Astrocyte of the spinal cord (primary cell): ENCODE results near the gene SLC23A1.
A peak's percentile ranks its signal among the peaks of the same experiment; 100 is the strongest.

Experiments
- DNase-seq: peaks from one replicate; pipeline ENCODE4 v3.0.0; 2011; ENCODE audit warnings: low read depth, low spot score
- H3K4me3 ChIP-seq: 2 replicates; pipeline ENCODE4 v1.5.1; 2011; ENCODE audit warnings: low read depth, mild to moderate bottlenecking, low read length, moderate library complexity
- in situ Hi-C: cut with HindIII; loops from 2 replicates; pipeline ENCODE4 v1.10.0; 2017; ENCODE audit warnings: low sequenced_read_pairs
- TF ChIP-seq, protein P1 (sequence below): IDR thresholded peaks from 2 replicates; pipeline ENCODE4 v1.5.1; 2012; ENCODE audit warnings: low read depth, mild to moderate bottlenecking, low read length, inconsistent platforms

Gene SLC23A1

DNA sequence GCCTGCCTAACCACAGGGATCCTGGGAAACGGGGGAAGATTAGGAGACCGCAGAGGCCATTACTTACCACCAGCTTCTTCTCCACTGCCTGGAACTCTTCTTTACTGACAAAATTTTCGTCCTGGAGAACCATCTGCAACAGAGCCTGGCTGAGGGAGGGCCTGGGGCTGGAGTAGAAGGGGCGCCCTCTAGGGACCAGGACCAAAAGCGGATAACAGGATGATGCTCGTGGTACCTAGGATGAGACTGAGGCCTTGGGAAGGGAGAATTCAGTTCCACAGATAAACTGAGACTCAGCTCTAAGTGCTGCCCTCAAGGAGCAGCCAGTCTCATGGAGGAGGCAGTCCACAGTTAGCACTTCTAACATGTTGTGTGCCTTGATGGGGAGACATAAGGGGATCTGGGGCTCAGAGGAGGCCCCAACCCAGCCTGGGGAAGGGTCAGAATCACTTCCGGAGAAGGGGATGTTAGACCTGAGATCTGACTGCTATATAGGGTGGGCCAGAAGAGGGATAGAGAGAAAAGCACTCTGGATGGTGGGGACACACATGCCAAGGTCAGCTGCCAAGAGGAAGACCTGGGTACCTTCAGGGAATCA, 19.6 kb upstream of the SLC23A1 start:
- TF ChIP-seq, protein P1, sequence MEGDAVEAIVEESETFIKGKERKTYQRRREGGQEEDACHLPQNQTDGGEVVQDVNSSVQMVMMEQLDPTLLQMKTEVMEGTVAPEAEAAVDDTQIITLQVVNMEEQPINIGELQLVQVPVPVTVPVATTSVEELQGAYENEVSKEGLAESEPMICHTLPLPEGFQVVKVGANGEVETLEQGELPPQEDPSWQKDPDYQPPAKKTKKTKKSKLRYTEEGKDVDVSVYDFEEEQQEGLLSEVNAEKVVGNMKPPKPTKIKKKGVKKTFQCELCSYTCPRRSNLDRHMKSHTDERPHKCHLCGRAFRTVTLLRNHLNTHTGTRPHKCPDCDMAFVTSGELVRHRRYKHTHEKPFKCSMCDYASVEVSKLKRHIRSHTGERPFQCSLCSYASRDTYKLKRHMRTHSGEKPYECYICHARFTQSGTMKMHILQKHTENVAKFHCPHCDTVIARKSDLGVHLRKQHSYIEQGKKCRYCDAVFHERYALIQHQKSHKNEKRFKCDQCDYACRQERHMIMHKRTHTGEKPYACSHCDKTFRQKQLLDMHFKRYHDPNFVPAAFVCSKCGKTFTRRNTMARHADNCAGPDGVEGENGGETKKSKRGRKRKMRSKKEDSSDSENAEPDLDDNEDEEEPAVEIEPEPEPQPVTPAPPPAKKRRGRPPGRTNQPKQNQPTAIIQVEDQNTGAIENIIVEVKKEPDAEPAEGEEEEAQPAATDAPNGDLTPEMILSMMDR: peak; percentile 52
- no peak for DNase-seq
- in situ Hi-C loops: loop anchor here (25.0 kb wide), 1 partner anchor 110 kb away; no protein-coding TSS in a partner anchor
- H3K4me3 ChIP-seq: no peak overlapping the region

- in situ Hi-C loops: loop anchor here (25.0 kb wide), 1 partner anchor 111 kb away; no protein-coding TSS in a partner anchor
- TF ChIP-seq, protein P1: no peak
- DNase-seq: no peak
- H3K4me3 ChIP-seq: no peak overlapping the region
Observed at GRCh38 chr5:139401546-139401945, 18.4 kb upstream of the SLC23A1 start.

- TF ChIP-seq, protein P1: no peak
- no peak for DNase-seq
- in situ Hi-C loops: loop anchor here (25.0 kb wide), 1 partner anchor 113 kb away; no protein-coding TSS in a partner anchor
- H3K4me3 ChIP-seq: no peak overlapping the region
Observed at GRCh38 chr5:139399501-139400121, 16.5 kb upstream of the SLC23A1 start.

- TF ChIP-seq, protein P1: no peak
- H3K4me3 ChIP-seq: no peak overlapping the region
- no peak for DNase-seq
- in situ Hi-C loops: no loop called here
Observed at GRCh38 chr5:139397921-139398320, 14.8 kb upstream of the SLC23A1 start.

GRCh38 chr5:139396691-139397090, 13.6 kb upstream of the SLC23A1 start:
- DNase-seq: no peak

GRCh38 chr5:139395844-139396640, 12.9 kb upstream of the SLC23A1 start:
- in situ Hi-C loops: no loop called here
- no peak overlapping the region for H3K4me3 ChIP-seq
- TF ChIP-seq, protein P1: no peak
- DNase-seq: no peak

More at GRCh38 chr5:139396691-139397090, 13.6 kb upstream of the SLC23A1 start:
- no peak overlapping the region for H3K4me3 ChIP-seq
- TF ChIP-seq, protein P1: no peak
- in situ Hi-C loops: no loop called here
